ENCODE results near the gene ARRDC5. TPM values are rescaled to one million over a fixed set of nuclear protein-coding genes. Genes with fewer than 3 reads are reported as not detected.

The ARRDC5 gene
- total RNA-seq, 1 experiment from 2014 or later, result not detected

GRCh38 chr19:4937060-4937459 lies 34.4 kb upstream of the ARRDC5 start:
- DNase-seq, result no peak
- no peaks in the 10 kb centered on the region for H3K9me3 Mint-ChIP-seq (ENCODE audit: low read depth, unreplicated experiment)
- no peak overlapping the region for H3K27ac Mint-ChIP-seq (ENCODE audit: unreplicated experiment)
- H3K36me3 Mint-ChIP-seq (ENCODE audit: insufficient read depth, unreplicated experiment), result peaks cover 33% of the 10 kb centered on the region
- no peaks in the 10 kb centered on the region for H3K27me3 Mint-ChIP-seq (ENCODE audit: unreplicated experiment)
- CTCF ChIA-PET, result no interaction called here
- no peak for TF ChIP-seq CTCF (IDR thresholded peaks at IDR 0.05; ENCODE audit: unreplicated experiment)
- H3K4me3 Mint-ChIP-seq (ENCODE audit: low read depth, unreplicated experiment), result no peak overlapping the region
- BruUV-seq (replicated peaks), result no TSS peak
- no peaks in the 10 kb centered on the region for H3K4me1 Mint-ChIP-seq (ENCODE audit: low read depth, unreplicated experiment)
- intact Hi-C loops (cut with micrococcal nuclease; ENCODE audit: unreplicated experiment), result no loop called here

GRCh38 chr19:4935444-4935843 lies 32.7 kb upstream of the ARRDC5 start:
- no peaks in the 10 kb centered on the region for H3K4me1 Mint-ChIP-seq (ENCODE audit: low read depth, unreplicated experiment)
- CTCF ChIA-PET, result no interaction called here
- intact Hi-C loops (cut with micrococcal nuclease; ENCODE audit: unreplicated experiment), result no loop called here
- H3K36me3 Mint-ChIP-seq (ENCODE audit: insufficient read depth, unreplicated experiment), result peaks cover 35% of the 10 kb centered on the region
- no peaks in the 10 kb centered on the region for H3K9me3 Mint-ChIP-seq (ENCODE audit: low read depth, unreplicated experiment)
- H3K4me3 Mint-ChIP-seq (ENCODE audit: low read depth, unreplicated experiment), result no peak overlapping the region
- no peak overlapping the region for H3K27ac Mint-ChIP-seq (ENCODE audit: unreplicated experiment)
- DNase-seq, result no peak
- no peaks in the 10 kb centered on the region for H3K27me3 Mint-ChIP-seq (ENCODE audit: unreplicated experiment)
- TF ChIP-seq CTCF (IDR thresholded peaks at IDR 0.05; ENCODE audit: unreplicated experiment), result no peak
- no TSS peak for BruUV-seq (replicated peaks)

- H3K27ac Mint-ChIP-seq (ENCODE audit: unreplicated experiment), result no peak overlapping the region
- BruUV-seq (replicated peaks), result no TSS peak
- no peaks in the 10 kb centered on the region for H3K4me1 Mint-ChIP-seq (ENCODE audit: low read depth, unreplicated experiment)
- no peak for TF ChIP-seq CTCF (IDR thresholded peaks at IDR 0.05; ENCODE audit: unreplicated experiment)
- H3K27me3 Mint-ChIP-seq (ENCODE audit: unreplicated experiment), result no peaks in the 10 kb centered on the region
- H3K4me3 Mint-ChIP-seq (ENCODE audit: low read depth, unreplicated experiment), result no peak overlapping the region
- no peaks in the 10 kb centered on the region for H3K9me3 Mint-ChIP-seq (ENCODE audit: low read depth, unreplicated experiment)
- peaks cover 30% of the 10 kb centered on the region for H3K36me3 Mint-ChIP-seq (ENCODE audit: insufficient read depth, unreplicated experiment)
- no peak for DNase-seq
- intact Hi-C loops (cut with micrococcal nuclease; ENCODE audit: unreplicated experiment), result no loop called here
- CTCF ChIA-PET, result no interaction called here
These were observed 30.8 kb upstream of the ARRDC5 start for GRCh38 chr19:4933528-4933927.

- BruUV-seq (replicated peaks), result no TSS peak
- Mint-ChIP-seq H3K4me3 (ENCODE audit: low read depth, unreplicated experiment) (no peak overlapping the region), H3K9me3 (ENCODE audit: low read depth, unreplicated experiment) (no peaks in the 10 kb centered on the region), H3K27ac (ENCODE audit: unreplicated experiment) (no peak overlapping the region), H3K27me3 (ENCODE audit: unreplicated experiment) (no peaks in the 10 kb centered on the region), H3K36me3 (ENCODE audit: insufficient read depth, unreplicated experiment) (peaks cover 29% of the 10 kb centered on the region), H3K4me1 (ENCODE audit: low read depth, unreplicated experiment) (no peaks in the 10 kb centered on the region)
- no peak for DNase-seq
- intact Hi-C loops (cut with micrococcal nuclease; ENCODE audit: unreplicated experiment), result no loop called here
- CTCF ChIA-PET, result no interaction called here
- TF ChIP-seq CTCF (IDR thresholded peaks at IDR 0.05; ENCODE audit: unreplicated experiment), result no peak
These were observed 30.0 kb upstream of the ARRDC5 start for GRCh38 chr19:4932711-4933110.

GRCh38 chr19:4930664-4931063 lies 28.0 kb upstream of the ARRDC5 start:
- CTCF ChIA-PET, result no interaction called here
- no TSS peak for BruUV-seq (replicated peaks)
- no peak for TF ChIP-seq CTCF (IDR thresholded peaks at IDR 0.05; ENCODE audit: unreplicated experiment)
- H3K4me1 Mint-ChIP-seq (ENCODE audit: low read depth, unreplicated experiment), result no peaks in the 10 kb centered on the region
- no peak overlapping the region for H3K4me3 Mint-ChIP-seq (ENCODE audit: low read depth, unreplicated experiment)
- no peak for DNase-seq
- no peak overlapping the region for H3K27ac Mint-ChIP-seq (ENCODE audit: unreplicated experiment)
- intact Hi-C loops (cut with micrococcal nuclease; ENCODE audit: unreplicated experiment), result no loop called here
- H3K9me3 Mint-ChIP-seq (ENCODE audit: low read depth, unreplicated experiment), result no peaks in the 10 kb centered on the region
- peaks cover 21% of the 10 kb centered on the region for H3K36me3 Mint-ChIP-seq (ENCODE audit: insufficient read depth, unreplicated experiment)
- no peaks in the 10 kb centered on the region for H3K27me3 Mint-ChIP-seq (ENCODE audit: unreplicated experiment)

Data from Calu3 (cell line).